Measurements from ENCODE around the gene PPP1R9B. TPM values are rescaled to one million over a fixed set of nuclear protein-coding genes. Genes with fewer than 3 reads are reported as not detected.

PPP1R9B gene
- total RNA-seq, 2 experiments from 2014 or later: 84.3 to 86.1 TPM

DNA sequence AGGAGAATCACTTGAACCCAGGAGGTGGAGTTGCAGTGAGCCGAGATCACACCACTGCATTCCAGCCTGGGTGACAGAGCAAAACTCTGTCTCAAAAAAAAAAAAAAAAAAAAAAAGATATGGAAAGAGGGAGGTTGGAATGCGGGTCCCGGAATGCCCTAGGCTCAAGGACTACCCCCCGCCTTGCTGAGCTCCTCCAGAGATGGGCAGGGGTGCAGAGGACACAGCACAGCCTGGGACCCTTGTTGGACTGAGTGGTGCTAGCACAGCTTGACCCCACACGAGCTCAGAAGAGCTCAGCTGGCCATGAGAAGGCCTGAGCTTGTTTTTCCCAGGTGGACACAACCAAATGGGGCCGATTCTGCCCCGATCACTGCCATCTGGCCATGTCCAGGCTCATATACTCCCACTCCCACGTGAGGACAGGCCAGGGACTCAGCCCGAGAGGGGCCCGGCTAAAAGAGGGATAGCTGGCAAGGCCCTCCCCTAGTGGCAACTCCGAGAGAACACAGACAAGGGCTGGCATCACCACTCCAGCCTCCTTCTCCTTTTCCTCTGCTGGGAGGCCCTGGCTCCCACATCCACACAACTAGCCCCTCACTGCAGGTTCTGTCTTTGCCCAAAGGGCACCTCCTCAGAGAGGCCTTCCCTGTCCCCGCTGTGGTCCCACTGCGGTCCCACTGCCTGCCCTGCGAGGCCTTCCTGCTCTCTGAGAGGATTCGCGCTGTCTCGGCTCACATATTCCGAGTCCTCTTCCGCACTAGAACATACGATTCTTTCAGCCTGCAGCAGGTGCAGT is 26.3 kb upstream of the PPP1R9B start:
- H3K27me3 Mint-ChIP-seq: no peaks in the 10 kb centered on the region
- H3K9me3 Mint-ChIP-seq: no peaks in the 10 kb centered on the region

DNA sequence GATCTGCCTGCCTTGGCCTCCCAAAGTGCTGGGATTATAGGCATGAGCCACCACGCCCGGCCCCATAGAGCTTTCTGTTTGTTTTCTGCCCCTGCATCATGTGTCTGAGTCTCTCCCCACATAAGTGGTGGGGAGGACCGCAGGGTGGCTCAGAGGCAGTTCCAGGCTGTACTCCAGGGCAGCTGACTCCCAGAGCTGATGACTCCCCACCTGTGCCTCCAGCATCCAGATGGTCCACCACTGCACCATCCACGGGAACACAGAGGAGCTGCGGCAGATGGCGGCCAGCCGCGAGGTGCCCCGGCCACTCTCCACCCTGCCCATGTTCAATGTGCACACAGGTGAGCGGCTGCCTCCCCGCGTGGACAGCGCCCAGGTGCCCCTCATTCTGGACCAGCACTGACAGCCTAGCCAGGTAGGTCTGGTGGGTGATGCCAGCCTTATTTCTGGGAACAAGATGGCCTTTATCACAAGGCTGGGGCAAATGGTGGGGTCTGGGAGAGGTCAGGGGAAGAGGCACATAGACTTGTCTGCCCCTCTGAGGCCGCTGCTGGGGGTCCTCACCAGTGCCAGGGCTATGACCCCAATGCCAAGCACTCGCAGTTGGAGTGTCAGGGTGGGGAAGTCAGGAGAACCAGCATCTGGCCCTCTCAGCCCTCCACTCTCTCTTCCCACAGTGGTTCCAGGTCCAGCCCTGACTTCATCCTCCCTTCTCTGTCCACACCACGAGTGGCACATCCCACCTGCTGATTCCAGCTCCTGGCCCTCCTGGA is 24.7 kb upstream of the PPP1R9B start:
- intact Hi-C loops (cut with micrococcal nuclease): no loop called here
- no peak overlapping the region for H3K27ac Mint-ChIP-seq
- no peaks in the 10 kb centered on the region for H3K27me3 Mint-ChIP-seq
- POLR2A ChIA-PET: no interaction called here
- CTCF ChIA-PET: interaction anchor here (1.5 kb wide), 1 partner anchor 14 kb away, joined by 5 read pairs; no protein-coding TSS in a partner anchor
- no peak overlapping the region for H3K4me3 Mint-ChIP-seq
- no peaks in the 10 kb centered on the region for H3K9me3 Mint-ChIP-seq
- peaks cover 15% of the 10 kb centered on the region for H3K4me1 Mint-ChIP-seq (ENCODE audit: low read depth)
- no peaks in the 10 kb centered on the region for H3K36me3 Mint-ChIP-seq
- DNase-seq: no peak

More for the DNA sequence above, 26.3 kb upstream of the PPP1R9B start:
- intact Hi-C loops (cut with micrococcal nuclease): no loop called here
- ChIA-PET CTCF (interaction anchor here (1.0 to 2.6 kb wide), 7 partner anchors 7 to 221 kb away, joined by 3 to 12 read pairs (median 4); partner anchors contain the start of genes COL1A1 and LRRC59), POLR2A (no interaction called here)
- Mint-ChIP-seq H3K4me3 (no peak overlapping the region), H3K36me3 (no peaks in the 10 kb centered on the region), H3K27ac (no peak overlapping the region), H3K4me1 (ENCODE audit: low read depth) (peaks cover 7% of the 10 kb centered on the region)
- no peak for DNase-seq

DNA sequence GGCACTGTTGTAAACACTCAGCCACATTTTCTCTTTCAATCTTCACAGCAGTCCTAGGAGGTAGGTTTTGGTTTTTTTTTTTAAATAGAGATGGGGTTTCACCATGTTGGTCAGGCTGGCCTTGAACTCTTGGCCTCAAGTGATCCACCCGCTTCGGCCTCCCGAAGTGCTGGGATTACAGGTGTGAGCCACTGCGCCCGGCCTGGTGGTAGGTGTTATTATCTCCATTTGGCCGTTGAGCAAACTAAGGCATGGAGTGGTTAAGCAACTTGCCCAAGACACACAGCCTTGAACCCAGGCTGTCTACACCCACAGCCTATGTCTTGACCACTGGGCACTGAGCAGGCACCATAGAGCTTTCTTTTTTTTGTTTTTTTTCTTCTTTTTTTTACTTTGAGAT is 24.0 kb upstream of the PPP1R9B start:
- H3K27me3 Mint-ChIP-seq: no peaks in the 10 kb centered on the region
- POLR2A ChIA-PET: no interaction called here

GRCh38 chr17:50173335-50173941 is 23.0 kb upstream of the PPP1R9B start:
- no peak overlapping the region for H3K4me3 Mint-ChIP-seq
- ChIA-PET CTCF (interaction anchor here (0.6 to 2.3 kb wide), 2 partner anchors 27 to 312 kb away, joined by 3 to 8 read pairs; no protein-coding TSS in a partner anchor), POLR2A (no interaction called here)
- H3K9me3 Mint-ChIP-seq: no peaks in the 10 kb centered on the region
- peaks cover 26% of the 10 kb centered on the region for H3K4me1 Mint-ChIP-seq (ENCODE audit: low read depth)
- H3K36me3 Mint-ChIP-seq: no peaks in the 10 kb centered on the region
- intact Hi-C loops (cut with micrococcal nuclease): no loop called here
- no peaks in the 10 kb centered on the region for H3K27me3 Mint-ChIP-seq
- DNase-seq: no peak
- H3K27ac Mint-ChIP-seq: no peak overlapping the region

More for the DNA sequence above, 24.0 kb upstream of the PPP1R9B start:
- no peak overlapping the region for H3K27ac Mint-ChIP-seq
- peaks cover 15% of the 10 kb centered on the region for H3K4me1 Mint-ChIP-seq (ENCODE audit: low read depth)
- intact Hi-C loops (cut with micrococcal nuclease): no loop called here
- no peaks in the 10 kb centered on the region for H3K9me3 Mint-ChIP-seq
- no peak for DNase-seq
- H3K4me3 Mint-ChIP-seq: no peak overlapping the region
- CTCF ChIA-PET: interaction anchor here (1.5 to 2.3 kb wide), 2 partner anchors 13 to 26 kb away, joined by 5 to 8 read pairs; no protein-coding TSS in a partner anchor
- no peaks in the 10 kb centered on the region for H3K36me3 Mint-ChIP-seq

DNA sequence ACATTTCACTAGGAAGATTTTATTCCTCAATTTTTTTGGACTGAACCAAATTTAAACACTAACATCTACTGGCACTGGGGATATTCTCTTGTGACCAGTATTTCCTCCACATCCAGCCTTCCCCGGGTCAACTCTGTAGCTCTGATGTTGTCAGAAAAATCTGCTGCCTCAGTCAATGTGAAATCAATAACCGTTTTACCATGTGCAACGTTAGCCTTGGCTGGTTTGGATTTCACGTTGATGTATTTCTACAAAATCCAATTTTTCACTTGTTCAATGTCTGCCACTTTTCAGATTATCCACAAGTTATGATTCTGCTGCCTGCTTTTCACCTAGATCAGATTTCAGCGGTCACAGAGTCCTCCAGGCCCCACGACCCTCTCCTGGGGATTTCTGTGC is 22.5 kb upstream of the PPP1R9B start:
- H3K27ac Mint-ChIP-seq: no peak overlapping the region
- no peak for DNase-seq
- intact Hi-C loops (cut with micrococcal nuclease): no loop called here
- peaks cover 21% of the 10 kb centered on the region for H3K4me1 Mint-ChIP-seq (ENCODE audit: low read depth)
- no peaks in the 10 kb centered on the region for H3K9me3 Mint-ChIP-seq
- no peaks in the 10 kb centered on the region for H3K27me3 Mint-ChIP-seq
- POLR2A ChIA-PET: no interaction called here
- CTCF ChIA-PET: interaction anchor here (2.3 kb wide), 1 partner anchor 27 kb away, joined by 8 read pairs; no protein-coding TSS in a partner anchor
- no peaks in the 10 kb centered on the region for H3K36me3 Mint-ChIP-seq
- H3K4me3 Mint-ChIP-seq: no peak overlapping the region

DNA sequence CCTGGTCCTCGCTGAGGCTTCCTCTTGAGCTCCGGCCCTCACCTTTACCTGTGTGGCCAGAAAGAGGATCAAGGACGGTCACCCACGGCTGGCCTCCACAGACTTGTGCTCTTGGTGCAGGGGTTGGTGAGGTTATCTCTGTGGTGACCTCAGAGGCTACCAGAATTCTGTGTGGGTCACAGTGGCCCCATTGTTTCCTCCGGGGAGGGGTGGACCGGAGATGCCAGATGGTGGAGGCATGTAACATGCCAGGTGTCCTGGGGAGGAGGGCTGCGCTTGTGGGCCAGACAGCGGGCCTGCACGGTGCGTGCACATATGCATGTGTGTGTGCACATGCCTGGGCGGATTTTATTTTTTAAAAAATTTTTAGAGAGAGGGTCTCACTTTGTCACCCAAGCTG is 21.7 kb upstream of the PPP1R9B start:
- no peaks in the 10 kb centered on the region for H3K9me3 Mint-ChIP-seq
- H3K27ac Mint-ChIP-seq: no peak overlapping the region
- H3K27me3 Mint-ChIP-seq: no peaks in the 10 kb centered on the region
- peaks cover 19% of the 10 kb centered on the region for H3K4me1 Mint-ChIP-seq (ENCODE audit: low read depth)
- intact Hi-C loops (cut with micrococcal nuclease): no loop called here
- ChIA-PET POLR2A (no interaction called here), CTCF (interaction anchor here (1.1 to 2.3 kb wide), 2 partner anchors 20 to 28 kb away, joined by 3 to 8 read pairs; no protein-coding TSS in a partner anchor)
- no peak overlapping the region for H3K4me3 Mint-ChIP-seq
- DNase-seq: no peak
- no peaks in the 10 kb centered on the region for H3K36me3 Mint-ChIP-seq

GRCh38 chr17:50171371-50172071 is 21.0 kb upstream of the PPP1R9B start:
- DNase-seq: no peak
- no peak overlapping the region for H3K4me3 Mint-ChIP-seq
- CTCF ChIA-PET: interaction anchor here (0.6 to 2.7 kb wide), 4 partner anchors 10 to 305 kb away, joined by 3 to 42 read pairs (median 12); partner anchors contain the start of gene COL1A1
- no peak overlapping the region for H3K27ac Mint-ChIP-seq
- H3K27me3 Mint-ChIP-seq: no peaks in the 10 kb centered on the region
- intact Hi-C loops (cut with micrococcal nuclease): no loop called here
- peaks cover 19% of the 10 kb centered on the region for H3K4me1 Mint-ChIP-seq (ENCODE audit: low read depth)
- no peaks in the 10 kb centered on the region for H3K9me3 Mint-ChIP-seq
- H3K36me3 Mint-ChIP-seq: no peaks in the 10 kb centered on the region
- POLR2A ChIA-PET: no interaction called here

DNA sequence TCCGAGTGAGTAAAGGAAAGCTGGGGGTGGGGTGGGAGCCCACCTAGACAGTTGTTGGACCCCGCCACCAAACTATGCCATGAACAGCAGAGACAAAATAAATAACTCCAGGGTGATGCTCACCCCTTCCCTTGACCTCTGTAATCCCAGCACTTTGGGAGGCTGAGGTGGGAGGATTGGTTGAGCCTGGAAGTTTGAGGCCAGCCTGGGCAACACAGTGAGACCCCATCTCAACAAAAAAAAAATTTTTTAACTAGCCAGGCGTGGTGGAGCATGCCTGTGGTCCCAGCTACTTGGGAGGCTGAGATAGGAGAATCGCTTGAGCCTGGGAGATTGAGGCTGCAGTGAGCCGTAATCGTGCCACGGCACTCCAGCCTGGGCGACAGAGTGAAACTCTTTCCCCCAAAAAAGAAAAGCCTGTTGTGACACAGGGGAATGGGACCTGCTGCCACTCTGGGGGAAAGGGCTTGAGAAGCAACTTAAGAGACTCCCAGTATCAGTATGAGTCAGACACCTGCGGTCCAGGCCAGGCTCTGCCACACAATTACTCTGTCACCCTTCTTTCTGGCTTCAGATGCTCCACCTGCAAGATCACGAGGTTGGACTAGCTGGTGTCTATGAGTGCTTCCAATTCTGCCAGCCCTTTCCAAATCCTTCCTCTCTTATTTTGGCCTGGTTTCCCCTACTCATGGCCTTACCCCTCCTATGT is 20.3 kb upstream of the PPP1R9B start:
- ChIA-PET CTCF (interaction anchor here (0.6 to 3.6 kb wide), 12 partner anchors 7 to 306 kb away, joined by 3 to 42 read pairs (median 18); partner anchors contain the start of genes COL1A1 and TMEM92), POLR2A (no interaction called here)
- Mint-ChIP-seq H3K36me3 (no peaks in the 10 kb centered on the region), H3K9me3 (no peaks in the 10 kb centered on the region), H3K4me3 (no peak overlapping the region), H3K4me1 (ENCODE audit: low read depth) (peaks cover 19% of the 10 kb centered on the region), H3K27me3 (no peaks in the 10 kb centered on the region), H3K27ac (no peak overlapping the region)
- intact Hi-C loops (cut with micrococcal nuclease): no loop called here
- DNase-seq: peak; percentile 64

DNA sequence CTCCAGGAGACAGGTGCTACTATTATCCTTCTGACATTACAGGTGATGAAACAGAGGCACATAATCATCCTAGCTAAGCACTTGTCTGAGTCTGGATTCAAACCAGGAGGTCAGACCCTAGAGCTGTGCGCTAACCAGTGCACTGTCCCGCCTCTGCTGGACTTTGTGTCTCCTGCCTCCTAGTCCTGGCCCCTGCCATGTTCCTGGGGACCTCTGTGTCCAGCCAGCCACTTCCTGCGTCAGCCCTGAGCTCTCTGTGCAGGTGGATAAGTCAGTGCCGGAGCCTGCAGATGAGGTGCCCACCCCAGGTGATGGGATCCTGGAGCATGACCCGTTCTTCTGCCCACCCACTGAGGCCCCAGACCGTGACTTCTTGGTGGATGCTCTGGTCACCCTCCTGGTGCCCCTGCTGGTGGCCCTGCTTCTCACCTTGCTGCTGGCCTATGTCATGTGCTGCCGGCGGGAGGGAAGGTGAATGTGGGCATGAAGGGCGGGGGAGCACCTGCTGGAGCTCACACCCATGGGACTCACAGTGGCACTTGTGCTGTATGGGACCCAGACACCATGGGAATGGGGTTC is 19.5 kb upstream of the PPP1R9B start:
- intact Hi-C loops (cut with micrococcal nuclease): loop anchor here (1.0 kb wide), 1 partner anchor 28 kb away; no protein-coding TSS in a partner anchor
- peaks cover 19% of the 10 kb centered on the region for H3K4me1 Mint-ChIP-seq (ENCODE audit: low read depth)
- no peaks in the 10 kb centered on the region for H3K9me3 Mint-ChIP-seq
- POLR2A ChIA-PET: interaction anchor here (0.8 kb wide), 1 partner anchor 30 kb away, joined by 3 read pairs; no protein-coding TSS in a partner anchor
- H3K27me3 Mint-ChIP-seq: no peaks in the 10 kb centered on the region
- CTCF ChIA-PET: interaction anchor here (0.6 to 3.6 kb wide), 39 partner anchors 8 to 265 kb away, joined by 3 to 42 read pairs (median 6); partner anchors contain the start of genes COL1A1 and TMEM92
- no peak for DNase-seq
- H3K36me3 Mint-ChIP-seq: no peaks in the 10 kb centered on the region
- H3K4me3 Mint-ChIP-seq: no peak overlapping the region
- H3K27ac Mint-ChIP-seq: no peak overlapping the region

DNA sequence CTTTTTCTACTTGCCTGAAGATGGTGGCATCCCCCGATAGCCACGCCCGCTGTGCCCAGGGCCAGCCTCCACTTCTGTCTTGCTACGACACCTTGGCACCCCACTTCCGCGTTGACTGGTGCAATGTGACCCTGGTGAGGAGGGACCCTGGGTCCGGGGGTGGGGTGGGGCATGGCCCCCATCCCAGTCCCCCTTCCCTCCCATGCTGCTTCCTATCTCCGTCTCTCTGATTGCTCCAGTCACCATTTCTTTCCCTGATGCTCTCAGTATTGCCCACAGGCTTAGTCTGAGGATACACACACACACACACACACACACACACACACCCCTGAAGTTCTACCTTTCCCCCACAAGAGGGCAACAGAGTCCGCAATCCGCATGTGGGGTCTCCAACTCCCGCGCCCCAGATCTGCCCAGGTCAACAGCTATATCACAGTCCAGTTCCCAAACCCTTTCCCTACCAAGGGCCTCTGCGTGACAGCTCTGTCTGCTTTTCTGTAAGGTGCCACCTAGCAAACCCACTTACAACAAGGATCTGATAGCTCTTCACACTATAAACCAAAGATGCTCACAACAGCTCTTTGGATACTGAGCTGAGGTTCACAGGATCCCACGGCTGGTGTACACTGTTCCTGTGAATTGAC is 18.8 kb upstream of the PPP1R9B start:
- Mint-ChIP-seq H3K27ac (no peak overlapping the region), H3K4me1 (ENCODE audit: low read depth) (peaks cover 19% of the 10 kb centered on the region), H3K27me3 (no peaks in the 10 kb centered on the region), H3K36me3 (no peaks in the 10 kb centered on the region), H3K9me3 (no peaks in the 10 kb centered on the region), H3K4me3 (peak overlapping the region; percentile 52)
- DNase-seq: peak; percentile 68
- ChIA-PET POLR2A (interaction anchor here (0.8 kb wide), 1 partner anchor 31 kb away, joined by 3 read pairs; no protein-coding TSS in a partner anchor), CTCF (interaction anchor here (0.6 to 3.6 kb wide), 40 partner anchors 8 to 266 kb away, joined by 3 to 42 read pairs (median 6); partner anchors contain the start of genes COL1A1 and TMEM92)
- intact Hi-C loops (cut with micrococcal nuclease): loop anchor here (1.0 kb wide), 1 partner anchor 29 kb away; no protein-coding TSS in a partner anchor
